Neural cell (in vitro differentiated cells): ENCODE data around the gene DCAF5.

Source experiments
- CTCF ChIP-seq: fragments of 450-650 bp; IDR thresholded peaks from 2 replicates; pipeline ENCODE4 v1.5.1; 2014; ENCODE audit warnings: antibody characterized with exemption, mild to moderate bottlenecking, moderate library complexity; ENCODE audit not compliant: poor library complexity, severe bottlenecking
- EP300 ChIP-seq: fragments of 450-650 bp; conservative IDR thresholded peaks from 2 replicates; pipeline ENCODE4 v1.6.1; 2014; ENCODE audit warnings: antibody characterized with exemption, mild to moderate bottlenecking, moderate library complexity; ENCODE audit not compliant: poor library complexity, severe bottlenecking
- POLR2AphosphoS5 ChIP-seq: IDR thresholded peaks from 2 replicates; pipeline ENCODE4 v1.6.1; 2012
- RAD21 ChIP-seq: fragments of 450-650 bp; conservative IDR thresholded peaks from 2 replicates; pipeline ENCODE4 v1.6.1; 2014; ENCODE audit warnings: antibody characterized with exemption, mild to moderate bottlenecking, moderate library complexity
- REST ChIP-seq: IDR thresholded peaks from 2 replicates; pipeline ENCODE4 v1.6.1; 2012; ENCODE audit warnings: borderline replicate concordance
- TAF1 ChIP-seq: IDR thresholded peaks from 2 replicates; pipeline ENCODE4 v1.6.1; 2012; ENCODE audit warnings: low read depth

GRCh38 chr14:69044965-69045555 lies 107.9 kb downstream of the DCAF5 start:
- TF ChIP-seq RAD21 = no peak
- TF ChIP-seq EP300 = no peak
- no peak for TF ChIP-seq REST
- no peak for TF ChIP-seq CTCF
- no peak for TF ChIP-seq POLR2AphosphoS5
- no peak for TF ChIP-seq TAF1
